ENCODE measurements around the gene DYNLT1.
"Not testable (repeated sequence)": the region's sequence is repeated elsewhere in the genome, so short reads cannot be mapped to it uniquely, and the experiment has no call there.

- TF ChIP-seq CTCF (conservative IDR thresholded peaks at IDR 0.05); ZFX (IDR thresholded peaks at IDR 0.05): not testable (repeated sequence)
Observed at GRCh38 chr6:158672119-158672518, 27.6 kb upstream of the DYNLT1 start.

All from C4-2B (cell line).